Muscle of arm (tissue), 12 donors: ENCODE measurements around the gene DBNDD1. TPM values are rescaled to one million over a fixed set of nuclear protein-coding genes. Genes with fewer than 3 reads are reported as not detected.

Experiments used
- DNase-seq: peaks from one replicate; pipeline ENCODE4 v3.0.0-alpha.2; 2013
- polyA plus RNA-seq, 12 donors: library from polyadenylated mRNA; unstranded; fragments of 120-200 nt; gene quantifications; one replicate each; pipeline ENCODE4 v1.2.1, GENCODE V29; 2013; ENCODE audit not compliant: insufficient read length in 12 of 12

Gene DBNDD1
- polyA plus RNA-seq, 12 donors: 5.1 to 13.4 (median 8.9) TPM; not detected in 1

DNA sequence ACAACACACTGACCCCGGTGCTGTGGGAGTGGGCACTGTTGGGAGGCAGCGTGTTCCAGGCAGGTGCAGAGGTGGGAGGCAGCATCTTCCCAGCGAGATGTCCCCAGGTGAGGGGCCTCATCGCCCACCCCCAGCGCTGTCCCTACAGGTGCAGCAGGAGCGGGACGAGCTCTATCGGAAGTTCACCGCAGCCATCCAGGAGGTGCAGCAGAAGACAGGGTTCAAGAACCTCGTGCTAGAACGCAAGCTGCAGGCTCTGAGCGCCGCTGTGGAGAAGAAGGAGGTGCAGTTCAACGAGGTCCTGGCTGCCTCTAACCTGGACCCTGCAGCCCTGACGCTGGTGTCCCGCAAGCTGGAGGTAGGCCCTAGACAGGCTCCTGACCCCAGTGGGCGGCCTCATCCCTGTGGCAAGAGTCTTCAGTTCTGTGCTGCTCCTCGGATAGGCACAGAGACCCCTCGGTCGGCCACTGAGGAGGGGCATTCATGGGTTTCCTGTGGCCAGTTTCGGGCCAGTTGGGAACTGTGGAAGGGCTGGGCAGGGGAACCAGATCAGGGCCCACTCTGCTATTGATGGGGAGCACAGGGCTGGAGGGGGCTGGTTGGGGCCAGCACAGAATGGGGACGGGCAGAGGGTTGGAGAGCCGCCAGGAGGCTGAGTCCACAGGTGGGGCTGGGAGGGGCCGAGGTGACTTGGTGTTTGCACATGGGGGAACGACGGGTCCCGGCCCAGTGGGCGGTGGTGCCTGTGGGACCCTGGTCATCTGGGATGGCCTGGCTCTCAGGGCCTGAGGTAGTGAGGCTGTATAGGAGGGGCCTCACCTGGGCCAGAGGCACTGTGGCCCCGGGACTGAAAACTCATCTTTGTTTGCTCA is 21.1 kb upstream of the DBNDD1 start:
- no peak for DNase-seq

DNA sequence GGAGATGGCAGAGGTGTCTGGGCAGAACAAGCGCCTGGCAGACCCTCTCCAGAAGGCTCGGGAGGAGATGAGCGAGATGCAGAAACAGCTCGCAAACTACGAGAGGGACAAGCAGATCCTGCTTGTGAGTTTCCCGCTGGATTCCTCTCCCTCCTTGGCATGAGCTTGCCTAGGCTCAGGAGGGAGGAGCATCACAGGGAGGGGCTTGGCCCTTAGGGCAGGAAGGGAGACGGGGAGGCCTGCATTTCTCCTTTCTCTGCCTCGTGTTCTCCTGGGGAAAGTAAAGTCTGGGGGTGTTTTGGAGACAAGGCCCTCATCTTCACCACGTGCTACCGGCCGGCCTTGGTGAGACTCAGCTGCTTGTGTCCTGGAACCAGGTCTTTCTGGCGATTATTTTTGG is 18.0 kb upstream of the DBNDD1 start:
- DNase-seq: no peak

DNA sequence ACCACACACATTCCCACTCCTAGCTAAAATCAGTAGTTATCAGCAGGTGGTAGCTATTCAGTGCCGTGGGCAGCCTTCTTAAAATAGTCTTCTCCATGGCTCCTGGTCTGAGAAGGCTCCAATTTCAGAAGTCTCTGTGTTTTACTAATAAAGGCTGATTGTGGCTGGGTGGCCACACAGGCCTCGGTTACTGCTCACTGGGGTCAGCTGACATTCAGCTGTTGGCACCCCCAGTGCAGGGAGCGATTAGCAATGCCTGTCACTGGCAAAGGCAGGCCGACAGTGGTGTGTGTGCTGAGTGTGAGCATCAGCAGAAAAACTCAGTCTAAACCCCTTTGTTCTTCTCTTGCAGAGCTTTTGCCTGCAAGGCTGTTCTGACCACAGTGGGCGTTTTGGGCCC is 16.6 kb upstream of the DBNDD1 start:
- DNase-seq: no peak

DNA sequence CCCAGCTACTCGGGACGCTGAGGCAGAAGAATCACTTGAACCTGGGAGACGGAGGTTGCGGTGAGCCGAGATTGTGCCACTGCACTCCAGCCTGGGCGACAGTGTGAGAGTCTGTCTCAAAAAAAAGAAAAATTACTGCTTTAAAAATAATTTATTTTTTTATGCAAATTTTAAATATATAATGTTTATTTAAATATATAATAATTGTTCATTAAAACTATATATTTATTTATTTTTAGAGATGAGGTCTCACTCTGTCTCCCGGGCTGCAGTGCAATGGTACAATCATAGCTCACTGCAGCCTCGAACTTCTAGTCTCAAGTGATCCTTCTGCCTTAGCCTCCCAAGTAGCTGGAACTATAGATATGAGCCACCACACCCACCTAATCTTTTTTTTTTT is 15.2 kb upstream of the DBNDD1 start:
- no peak for DNase-seq

DNA sequence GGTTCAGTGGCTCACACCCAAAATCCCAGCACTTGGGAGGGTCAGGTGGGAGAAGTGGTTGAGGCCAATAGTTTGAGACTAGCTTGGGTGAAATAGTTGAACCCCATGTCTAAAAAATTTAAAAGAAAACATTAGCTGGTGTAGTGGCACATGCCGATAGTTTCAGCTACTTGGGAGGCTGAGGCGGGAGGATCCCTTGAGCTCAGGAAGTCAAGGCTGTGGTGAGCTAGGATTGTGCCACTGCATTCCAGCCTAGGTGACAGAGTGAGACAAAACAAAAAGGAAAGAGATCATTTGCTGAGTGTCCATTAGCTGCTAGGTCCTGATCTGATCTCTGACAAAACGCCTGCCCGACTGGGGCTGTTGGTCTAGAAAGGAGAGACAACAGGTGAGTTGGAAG is 14.1 kb upstream of the DBNDD1 start:
- DNase-seq: no peak

DNA sequence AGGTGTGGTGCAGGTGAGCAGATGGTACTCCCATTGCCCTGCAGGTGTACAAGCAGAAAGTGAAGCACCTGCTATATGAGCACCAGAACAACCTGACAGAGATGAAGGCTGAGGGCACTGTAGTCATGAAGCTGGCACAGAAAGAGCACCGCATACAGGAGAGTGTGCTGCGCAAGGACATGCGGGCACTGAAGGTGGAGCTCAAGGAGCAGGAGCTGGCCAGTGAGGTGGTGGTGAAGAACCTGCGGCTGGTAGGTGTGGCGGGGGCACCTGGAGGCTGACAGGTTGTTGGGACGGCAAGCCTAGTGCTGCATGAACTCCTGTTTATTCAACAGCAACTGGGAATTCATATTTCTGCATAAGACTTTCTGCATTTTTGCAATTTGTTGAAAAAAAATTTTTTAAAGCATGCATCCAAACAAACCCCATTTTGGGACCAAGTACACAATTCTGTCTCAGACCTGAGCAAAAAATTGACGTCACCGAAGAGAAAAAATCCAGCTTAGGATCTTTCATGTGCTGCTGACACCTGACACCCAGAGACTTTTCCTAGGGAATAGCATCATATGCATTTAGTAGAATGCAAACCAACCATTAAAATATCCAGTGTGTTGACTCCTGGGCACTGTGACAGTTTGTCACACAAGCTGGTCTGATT is 13.5 kb upstream of the DBNDD1 start:
- no peak for DNase-seq

DNA sequence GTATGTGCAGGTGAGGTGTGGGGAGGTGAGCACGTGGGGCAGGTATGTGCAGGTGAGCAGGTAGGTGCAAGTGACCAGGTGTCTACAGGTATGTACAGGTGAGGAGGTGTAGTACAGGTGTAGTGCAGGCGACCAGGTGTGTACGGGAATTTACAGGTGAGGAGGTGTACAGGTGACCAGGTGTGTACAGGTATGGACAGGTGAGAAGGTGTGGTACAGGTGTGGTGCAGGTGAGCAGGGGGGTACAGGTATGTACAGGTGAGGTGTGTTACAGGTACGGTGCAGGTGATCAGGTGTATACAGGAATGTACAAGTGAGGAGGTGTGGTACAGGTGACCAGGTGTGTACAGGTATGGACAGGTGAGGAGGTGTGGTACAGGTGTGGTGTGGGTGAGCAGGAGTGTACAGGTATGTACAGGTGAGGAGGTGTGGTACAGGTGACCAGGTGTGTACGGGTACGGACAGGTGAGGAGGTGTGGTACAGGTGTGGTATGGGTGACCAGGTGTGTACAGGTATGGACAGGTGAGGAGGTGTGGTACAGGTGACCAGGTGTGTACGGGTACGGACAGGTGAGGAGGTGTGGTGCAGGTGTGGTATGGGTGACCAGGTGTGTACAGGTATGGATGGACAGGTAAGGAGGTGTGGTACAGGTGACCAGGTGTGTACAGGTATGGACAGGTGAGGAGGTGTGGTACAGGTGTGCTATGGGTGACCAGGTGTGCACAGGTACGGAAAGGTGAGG is 12.8 kb upstream of the DBNDD1 start:
- no peak for DNase-seq

DNA sequence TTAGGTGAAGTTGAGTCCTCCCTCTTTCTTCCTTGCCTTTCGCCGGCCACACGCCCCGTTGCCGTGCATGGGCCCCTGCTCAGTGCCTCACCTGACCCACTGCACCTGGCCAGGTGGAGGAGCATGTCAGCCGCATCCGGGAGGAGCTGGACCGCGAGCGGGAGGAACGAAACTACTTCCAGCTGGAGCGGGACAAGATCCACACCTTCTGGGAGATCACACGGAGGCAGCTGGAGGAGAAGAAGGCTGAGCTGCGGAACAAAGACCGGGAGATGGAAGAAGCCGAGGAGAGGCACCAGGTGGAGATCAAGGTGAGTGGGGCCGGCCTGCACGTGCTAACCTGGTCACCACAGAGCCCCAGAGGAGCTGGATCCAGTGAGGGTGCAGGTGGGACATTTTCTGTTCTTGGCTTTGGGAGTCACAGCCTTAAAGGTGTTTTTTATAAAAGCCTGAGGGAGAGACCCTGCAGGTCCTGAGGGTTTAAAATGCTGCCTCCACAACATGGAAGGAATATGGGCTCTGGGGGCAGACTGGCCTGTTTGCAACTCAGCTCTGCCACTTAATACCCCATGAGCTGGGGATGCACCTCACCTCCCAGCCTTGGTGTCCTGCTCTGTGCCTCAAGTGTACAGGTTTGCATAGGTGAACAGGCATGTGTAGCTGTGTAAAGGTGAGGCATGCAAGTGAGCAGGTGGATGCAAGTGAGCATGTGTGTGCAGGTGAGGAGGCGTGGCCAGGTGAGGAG is 12.1 kb upstream of the DBNDD1 start:
- no peak for DNase-seq

DNA sequence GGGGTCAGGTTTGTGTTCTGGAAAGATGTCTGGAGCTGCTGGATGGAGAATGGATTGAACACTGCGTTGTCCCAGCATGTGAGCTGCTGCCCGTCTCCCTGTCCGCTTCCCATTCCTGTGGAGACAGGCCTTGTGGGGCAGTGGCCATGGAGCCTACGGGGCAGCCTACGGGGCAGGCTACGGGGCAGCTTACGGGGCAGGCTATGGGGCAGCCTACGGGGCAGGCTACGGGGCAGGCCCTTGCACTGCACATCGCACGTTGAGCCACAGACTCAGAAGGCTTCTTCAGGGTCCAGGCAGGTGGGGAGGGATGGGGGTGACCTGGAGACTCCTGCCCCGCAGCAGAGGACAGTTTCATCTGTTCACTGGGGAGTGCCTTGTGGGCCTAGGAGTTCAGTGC is 9.7 kb upstream of the DBNDD1 start:
- DNase-seq: no peak

DNA sequence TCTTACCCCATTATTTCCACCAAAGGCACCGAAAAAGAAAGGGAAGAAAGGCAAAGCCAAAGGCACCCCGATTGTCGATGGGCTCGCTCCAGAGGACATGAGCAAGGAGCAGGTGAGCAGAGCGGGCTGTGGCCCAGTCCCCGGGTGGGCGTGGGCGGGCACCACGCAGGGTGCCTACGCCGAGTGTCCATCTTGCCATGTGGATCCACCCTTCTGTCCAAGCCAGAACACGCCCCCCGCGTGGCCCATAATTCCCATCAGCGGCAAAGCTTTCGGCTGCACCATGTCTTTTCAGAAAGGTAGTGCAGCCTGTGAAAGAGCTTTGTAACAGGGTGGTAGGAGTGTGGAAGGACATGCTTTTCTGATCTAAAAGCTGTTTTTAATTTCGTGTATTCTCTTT is 8.4 kb upstream of the DBNDD1 start:
- no peak for DNase-seq

DNA sequence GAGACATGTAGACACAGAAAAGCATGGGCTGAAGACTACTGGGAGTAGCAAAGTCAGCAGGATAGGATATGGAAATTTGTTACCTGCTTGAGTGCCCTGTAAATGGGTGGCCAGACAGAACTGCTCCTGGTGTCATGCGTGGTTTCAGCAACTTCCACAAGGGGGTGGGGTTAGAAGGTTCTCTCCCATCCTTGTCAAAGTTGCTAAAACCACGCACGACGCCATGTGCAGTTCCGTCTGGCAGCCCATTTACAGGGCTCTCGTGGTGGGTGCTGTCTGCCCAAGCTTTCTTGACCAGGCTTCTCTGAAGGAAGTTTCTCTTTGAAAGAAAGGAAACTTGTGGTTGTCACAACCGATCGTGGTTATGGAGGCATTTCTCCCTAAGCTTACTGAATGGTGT is 6.9 kb upstream of the DBNDD1 start:
- no peak for DNase-seq

DNA sequence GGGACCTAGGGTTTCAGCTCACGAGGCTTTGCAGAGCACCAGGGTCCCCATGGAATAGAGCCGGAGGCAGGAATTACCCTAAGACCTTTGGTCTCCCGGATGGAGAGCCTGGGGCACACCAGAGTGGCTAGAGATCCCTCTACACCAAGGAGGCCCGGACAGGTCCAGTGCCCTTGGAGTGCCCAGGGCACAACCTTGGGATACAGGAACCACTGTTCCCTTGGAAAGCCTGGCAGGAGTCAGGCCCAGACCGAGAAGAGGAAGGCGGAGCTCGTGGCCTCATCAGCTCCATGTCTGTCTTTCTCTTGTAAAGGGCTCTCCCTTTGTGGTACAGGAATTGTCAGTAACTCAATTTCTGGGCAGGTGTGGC is 3.8 kb upstream of the DBNDD1 start:
- no peak for DNase-seq

DNA sequence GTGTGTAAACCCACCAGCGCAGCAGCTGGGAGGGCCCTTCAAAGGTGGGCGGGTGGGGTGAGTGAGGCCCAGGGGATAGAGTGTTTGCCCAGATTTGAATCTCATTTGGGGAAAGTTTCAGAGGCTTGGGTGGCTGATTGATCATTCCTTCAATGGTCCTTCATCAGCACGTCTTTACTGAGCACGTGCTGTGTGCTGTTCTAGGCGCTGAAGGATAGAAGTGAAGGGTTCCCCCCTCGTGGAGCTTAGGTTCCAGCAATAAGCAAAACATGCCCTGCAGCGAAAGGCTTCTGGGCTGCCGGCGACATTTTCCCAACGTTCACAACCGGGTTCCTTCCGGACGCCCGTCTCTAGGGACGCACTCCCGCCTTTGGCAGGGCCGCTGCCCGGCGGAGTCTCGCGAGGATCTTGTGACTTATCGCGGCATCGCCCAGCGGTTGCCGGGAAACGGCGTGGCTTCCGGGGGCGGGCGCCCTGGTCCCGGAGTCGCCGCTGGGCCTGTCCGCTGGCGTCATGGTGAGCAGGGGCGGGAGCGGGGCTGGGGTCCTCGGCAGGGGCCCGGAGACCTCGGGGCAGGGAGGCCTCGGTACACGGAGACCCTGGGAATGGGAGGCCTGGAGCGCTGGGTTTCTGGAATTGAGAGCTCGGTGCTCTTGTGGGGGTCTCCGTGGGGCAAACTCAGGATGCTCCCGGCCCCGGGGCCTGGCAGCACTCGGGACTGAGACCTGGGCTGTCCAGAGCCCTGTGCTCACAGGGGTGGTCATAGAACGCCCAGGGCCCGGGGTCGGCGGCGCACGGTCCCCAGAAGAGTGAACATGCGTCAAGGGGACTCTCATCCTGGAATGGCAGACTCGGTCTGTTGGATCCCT is 3.2 kb upstream of the DBNDD1 start:
- DNase-seq: peak; percentile 91

DNA sequence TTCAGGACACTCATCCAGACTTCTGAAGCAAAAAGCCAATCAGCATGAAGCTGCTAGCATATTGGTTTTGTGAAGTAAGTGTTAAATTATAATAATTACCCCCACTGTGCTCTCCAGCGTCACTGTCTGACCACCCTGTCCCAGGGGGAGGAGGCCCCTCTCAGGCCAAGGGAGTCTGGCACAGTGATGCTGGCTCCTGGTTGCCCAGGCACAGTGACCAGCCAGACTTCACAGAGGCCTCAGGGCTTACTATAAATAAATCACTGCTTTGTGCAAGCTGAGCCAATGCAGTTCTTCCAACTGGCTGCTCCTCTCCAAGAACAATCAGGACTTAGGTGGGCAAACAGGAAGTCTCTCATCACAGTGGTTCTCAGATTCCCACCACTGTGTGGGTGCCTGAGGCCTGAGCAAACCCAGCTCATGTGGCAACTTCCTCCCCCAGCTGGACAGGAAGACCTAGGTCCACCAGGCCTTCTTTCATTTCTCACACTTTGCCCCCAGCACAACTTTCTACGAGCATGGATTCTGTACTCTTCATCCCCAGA is 1.7 kb upstream of the DBNDD1 start:
- DNase-seq: no peak

DNA sequence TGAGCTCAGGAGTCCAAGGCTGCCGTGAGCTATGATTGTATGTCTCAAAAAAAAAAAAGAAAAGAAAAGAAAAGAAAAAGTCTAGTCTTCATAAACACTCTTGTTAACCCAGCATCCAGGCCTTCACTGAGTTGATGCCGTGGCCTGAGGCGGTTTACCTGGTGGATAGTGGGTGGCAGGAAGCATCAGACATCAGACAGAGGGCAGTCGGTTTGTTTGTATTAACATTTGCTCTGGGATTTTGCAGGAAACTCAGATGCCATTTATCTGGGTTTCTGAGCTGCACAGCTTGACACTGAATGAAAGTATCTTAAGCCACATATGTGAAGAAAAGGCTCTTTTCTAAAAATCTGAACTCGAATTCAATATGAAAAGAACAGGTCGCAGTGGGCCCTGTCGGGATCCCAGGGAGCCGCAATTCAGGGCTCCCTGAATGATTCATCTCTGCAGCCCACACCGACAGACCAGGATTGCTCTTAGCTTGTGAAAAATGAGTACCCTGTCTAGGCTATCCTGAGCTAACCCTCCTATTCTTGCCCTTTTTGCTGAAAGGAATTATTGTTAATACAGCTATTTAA is 1.1 kb upstream of the DBNDD1 start:
- no peak for DNase-seq

DNA sequence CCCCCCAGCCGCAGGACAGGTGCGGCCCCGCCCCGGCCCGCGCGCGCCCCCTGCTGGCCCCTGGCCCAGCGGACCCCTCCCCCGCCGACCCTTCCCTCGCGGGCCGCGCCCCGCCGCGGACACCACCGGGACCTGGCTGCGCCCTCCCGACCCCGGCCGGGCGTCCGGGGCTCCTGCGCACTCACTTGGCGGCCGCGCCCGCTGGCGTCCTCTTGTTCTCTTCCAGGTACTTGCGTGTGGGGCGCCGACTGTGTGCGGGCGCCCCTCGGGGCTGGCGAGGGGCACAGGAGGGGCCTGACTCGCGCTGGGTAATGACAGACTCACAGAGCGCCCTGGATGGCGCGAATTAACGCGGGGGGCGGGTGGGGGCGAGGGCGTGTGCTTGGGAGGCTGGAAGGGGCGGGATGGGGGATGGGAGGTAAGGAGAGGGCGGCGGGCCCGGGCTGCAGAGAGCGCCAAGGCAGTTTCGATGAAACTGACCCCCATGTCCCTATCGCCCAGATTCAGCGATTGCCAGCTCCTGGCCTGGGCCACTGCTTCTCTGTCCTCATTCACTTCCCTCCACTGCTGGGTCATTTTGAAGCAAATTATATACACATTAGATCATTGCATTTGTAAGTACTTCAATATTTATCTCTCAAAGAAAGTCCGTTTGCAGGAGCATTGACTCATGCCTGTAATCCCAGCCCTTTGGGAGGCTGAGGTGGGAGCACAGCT is 445 bp upstream of the DBNDD1 start:
- DNase-seq: no peak

DNA sequence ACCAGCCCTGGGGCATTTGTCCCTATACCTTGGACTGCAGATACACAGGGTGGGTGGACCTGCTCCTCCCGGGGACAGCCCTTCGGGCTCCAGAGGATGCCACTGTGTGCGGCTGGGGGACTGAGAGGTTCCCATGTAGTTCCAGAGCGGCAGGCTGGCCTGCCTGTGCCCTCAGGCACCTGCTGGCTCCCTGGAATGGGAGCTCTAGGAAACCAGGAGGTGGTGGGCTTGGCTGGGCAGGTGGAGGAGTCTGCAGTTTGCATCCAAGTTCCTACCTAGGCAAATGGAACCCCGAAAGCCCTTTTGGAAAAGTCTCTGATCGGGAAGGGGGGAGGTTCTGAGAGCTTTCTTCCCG is 982 bp downstream of the DBNDD1 start:
- DNase-seq: no peak

DNA sequence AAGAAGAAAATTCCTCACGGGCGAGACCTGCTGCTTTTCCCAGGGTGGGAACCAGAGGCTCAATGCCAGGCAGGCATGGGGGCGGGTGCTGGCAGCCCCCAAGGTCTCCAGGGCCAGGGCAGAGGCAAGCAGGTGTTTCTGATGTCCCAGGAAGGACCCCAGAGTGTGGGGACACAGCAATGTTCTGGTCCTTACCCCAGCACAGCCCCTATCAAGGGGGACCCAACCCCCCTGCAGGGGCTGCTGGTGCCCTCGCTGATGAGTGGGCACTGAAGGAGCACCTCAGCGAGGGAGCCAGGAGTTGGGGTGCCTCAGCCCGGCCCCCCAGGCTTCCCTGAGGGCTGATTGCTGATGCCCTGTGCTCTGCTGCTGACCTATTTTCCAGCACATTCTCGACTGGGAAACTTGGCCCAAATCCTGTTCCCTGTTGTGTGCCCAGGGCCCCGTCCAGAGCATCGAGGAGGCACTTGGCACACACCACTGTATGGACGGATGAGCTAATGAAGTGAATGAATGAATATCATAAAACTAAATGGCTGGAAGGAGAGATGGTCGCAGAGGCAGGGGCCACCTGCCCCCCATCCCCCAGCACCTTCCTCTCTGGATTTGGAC is 2.8 kb downstream of the DBNDD1 start:
- DNase-seq: no peak

DNA sequence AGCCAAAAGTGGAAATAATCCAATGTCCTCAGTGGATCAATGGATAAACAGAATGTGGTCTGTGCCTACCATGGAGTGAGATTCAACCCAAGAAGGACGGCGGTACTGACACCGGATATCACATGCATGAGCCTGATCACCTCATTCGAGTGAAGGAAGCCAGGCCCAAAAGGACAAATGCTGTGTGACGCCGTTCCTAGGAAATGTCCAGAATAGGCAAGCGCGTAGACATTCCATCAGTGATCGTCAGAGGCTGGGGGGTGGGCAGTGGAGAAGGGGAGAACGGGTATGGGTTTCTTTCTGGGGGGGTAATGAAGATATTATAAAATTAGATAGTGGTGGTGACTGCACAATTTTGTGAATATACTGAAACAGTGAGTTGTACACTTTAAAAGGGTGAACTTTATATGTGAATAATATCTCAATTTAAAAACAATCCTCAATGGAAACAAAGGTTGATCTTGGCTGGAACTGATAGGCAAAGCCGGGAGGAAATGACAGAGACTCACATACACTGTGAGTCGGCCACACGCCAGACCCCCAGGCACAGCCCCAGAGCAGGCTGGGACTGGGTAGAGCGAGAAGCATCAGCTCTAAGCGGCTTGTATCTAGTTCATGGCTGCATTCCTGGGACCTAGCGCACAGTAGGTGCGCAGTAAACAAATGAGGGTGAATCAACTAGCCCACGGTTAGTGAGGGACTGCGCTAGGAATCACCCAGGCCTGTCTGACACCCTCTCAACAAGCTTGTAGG is 3.5 kb downstream of the DBNDD1 start:
- no peak for DNase-seq
